GM18951 (cell line): Measurements from ENCODE around the gene OXT.
"Not testable (repeated sequence)": the region's sequence is repeated elsewhere in the genome, so short reads cannot be mapped to it uniquely, and the experiment has no call there.

Experiments
- POLR2A ChIP-seq: IDR thresholded peaks from 4 replicates; pipeline ENCODE4 v1.6.1; 2011; ENCODE audit warnings: mild to moderate bottlenecking; ENCODE audit not compliant: insufficient read length, insufficient read depth; ENCODE audit errors: extremely low read depth
- in situ Hi-C: fragments of 300-500 bp; cut with MboI; formaldehyde crosslinking; loops from one replicate; pipeline ENCODE4 v1.12.0; 2022; ENCODE audit warnings: low sequenced_read_pairs, mixed read lengths, inconsistent platforms; ENCODE audit not compliant: unreplicated experiment

OXT gene

DNA sequence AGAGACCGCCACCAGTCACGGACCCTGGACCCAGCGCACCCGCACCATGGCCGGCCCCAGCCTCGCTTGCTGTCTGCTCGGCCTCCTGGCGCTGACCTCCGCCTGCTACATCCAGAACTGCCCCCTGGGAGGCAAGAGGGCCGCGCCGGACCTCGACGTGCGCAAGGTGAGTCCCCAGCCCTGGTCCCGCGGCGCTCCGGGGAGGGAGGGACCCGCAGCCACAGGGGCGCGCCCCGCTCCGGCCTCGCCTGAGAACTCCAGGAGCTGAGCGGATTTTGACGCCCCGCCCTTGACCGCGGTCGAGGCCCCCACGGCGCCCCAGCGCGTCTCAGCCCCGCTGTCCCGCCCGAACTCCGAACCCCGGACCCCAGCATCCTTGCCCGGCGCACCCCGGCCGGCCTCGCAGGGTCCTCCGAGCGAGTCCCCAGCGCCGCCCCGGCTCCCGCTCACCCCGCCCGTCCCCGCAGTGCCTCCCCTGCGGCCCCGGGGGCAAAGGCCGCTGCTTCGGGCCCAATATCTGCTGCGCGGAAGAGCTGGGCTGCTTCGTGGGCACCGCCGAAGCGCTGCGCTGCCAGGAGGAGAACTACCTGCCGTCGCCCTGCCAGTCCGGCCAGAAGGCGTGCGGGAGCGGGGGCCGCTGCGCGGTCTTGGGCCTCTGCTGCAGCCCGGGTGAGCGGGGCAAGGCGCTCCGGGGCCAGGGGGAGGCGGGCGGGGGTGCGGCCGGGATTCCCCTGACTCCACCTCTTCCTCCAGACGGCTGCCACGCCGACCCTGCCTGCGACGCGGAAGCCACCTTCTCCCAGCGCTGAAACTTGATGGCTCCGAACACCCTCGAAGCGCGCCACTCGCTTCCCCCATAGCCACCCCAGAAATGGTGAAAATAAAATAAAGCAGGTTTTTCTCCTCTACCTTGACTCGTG is at the start of gene OXT:
OXT (plus strand) TSS at position 11 of the 920 bp plus-strand sequence; CDS start at position 47, 36 bp downstream.
- in situ Hi-C loops: loop anchor here (25.0 kb wide), 1 partner anchor 240 kb away; no protein-coding TSS in a partner anchor
- no peak for TF ChIP-seq POLR2A

DNA sequence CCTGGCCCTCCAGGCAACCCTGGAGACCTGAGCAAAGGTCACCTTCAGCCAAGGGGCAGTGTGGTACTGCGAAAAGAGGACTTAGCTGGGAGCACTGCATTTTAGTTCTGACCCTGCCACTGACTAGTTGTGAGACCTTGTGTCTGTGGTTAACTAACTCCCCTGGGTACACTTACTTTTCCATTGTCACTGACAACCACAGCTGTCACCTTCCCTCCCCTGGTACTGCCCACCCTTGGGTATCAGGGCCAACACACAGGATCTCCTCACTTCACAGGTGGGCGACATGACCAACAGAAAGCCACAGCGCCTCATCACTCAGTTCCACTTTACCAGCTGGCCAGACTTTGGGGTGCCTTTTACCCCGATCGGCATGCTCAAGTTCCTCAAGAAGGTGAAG is 49.6 kb upstream of the OXT start:
- in situ Hi-C loops: no loop called here
- no peak for TF ChIP-seq POLR2A

DNA sequence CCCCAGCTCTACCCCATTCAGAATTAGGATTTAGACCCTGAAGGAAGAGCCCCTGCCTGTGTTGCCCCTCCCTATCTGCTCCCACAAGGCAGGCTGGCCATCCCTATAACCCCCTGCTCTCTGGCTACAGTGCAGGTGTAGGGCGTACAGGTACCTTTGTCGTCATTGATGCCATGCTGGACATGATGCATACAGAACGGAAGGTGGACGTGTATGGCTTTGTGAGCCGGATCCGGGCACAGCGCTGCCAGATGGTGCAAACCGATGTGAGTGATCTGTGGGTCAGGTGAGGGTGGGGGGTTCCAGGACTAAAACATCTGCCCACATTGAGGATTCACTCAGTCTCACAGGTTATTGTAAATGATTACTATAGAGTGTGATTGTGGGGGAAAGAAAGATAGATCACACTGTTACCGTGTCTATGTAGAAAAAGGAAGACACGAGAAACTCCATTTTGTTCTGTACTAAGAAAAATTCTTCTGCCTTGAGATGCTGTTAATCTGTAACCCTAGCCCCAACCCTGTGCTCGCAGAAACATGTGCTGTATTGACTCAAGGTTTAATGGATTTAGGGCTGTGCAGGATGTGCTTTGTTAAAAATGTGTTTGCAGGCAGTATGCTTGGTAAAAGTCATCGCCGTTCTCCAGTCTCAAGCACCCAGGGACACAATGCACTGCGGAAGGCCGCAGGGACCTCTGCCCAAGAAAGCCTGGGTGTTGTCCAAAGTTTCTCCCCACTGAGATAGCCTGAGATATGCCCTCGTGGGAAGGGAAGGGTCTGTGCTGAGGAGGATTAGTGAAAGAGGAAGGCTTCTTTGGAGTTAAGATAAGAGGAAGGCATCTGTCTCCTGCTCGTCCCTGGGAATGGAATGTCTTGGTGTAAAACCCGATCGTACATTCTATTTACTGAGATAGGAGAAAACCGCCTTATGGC is 48.6 kb upstream of the OXT start:
- in situ Hi-C loops: not testable (repeated sequence)

DNA sequence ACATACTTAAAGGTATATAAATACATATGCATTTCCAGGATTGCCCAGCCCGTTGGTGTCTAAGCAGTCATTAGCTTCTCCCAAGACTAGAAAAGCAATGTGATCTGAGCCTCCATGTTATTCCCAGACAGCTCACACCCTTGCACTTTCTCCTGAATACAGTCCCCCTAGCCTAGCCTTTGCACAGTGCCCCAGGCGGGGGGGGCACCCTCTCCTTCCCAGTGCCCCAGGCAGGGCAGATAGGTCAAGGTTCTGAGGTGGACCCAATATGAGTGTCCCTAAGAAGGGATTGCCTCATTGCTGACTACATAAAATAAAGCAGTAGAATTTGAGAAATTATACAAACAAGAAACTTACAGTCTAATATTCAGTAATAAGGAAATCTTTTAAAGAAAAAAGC is 43.4 kb upstream of the OXT start:
- in situ Hi-C loops: no loop called here
- TF ChIP-seq POLR2A: no peak

DNA sequence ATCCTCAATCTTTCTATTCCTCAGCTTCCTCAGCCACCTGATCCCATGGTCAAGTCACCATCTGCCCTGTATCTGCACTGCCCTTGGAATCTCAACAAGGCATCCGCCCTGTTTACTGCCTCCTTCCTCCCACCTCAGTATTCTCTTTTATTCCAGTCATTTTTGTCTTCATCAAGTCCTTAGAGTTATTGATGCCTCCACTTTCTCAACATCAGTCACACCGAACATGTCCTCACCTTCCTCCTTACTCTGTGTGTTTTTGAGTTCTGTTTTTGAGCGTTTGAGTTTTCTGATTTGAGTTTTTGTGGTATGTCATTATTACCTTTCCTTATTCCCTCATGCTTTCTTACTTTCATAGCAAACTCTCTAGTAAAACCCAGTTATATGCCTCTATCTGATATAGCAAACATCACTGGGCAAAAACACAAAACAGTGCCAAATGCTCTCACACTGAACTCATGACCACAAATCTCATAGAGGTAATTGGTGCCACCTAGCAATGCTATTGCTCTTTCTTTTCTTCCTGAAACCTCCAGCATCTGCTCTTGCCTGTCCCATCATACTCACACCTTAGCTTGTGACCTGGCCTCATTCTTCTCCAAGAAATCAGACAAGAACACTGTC is 39.8 kb upstream of the OXT start:
- in situ Hi-C loops: no loop called here
- TF ChIP-seq POLR2A: no peak

DNA sequence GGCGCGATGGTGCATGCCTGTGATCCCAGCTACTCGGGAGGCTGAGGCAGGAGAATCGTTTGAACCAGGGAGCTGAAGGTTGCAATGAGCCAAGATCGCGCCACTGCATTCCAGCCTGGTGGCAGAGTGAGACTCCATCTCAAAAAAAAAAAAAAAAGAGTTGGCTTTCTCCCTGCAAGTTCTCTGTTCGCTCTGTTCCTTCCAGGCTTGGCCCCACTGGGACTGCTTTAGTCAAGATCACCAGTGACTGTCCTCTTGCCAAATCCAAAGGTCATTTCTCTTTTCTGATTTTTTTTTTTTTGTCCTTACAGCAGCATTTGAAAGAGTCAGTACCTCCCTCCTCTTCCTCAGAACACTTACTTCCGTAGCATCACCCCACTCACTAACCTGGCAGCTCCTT is 38.8 kb upstream of the OXT start:
- in situ Hi-C loops: no loop called here
- TF ChIP-seq POLR2A: no peak

DNA sequence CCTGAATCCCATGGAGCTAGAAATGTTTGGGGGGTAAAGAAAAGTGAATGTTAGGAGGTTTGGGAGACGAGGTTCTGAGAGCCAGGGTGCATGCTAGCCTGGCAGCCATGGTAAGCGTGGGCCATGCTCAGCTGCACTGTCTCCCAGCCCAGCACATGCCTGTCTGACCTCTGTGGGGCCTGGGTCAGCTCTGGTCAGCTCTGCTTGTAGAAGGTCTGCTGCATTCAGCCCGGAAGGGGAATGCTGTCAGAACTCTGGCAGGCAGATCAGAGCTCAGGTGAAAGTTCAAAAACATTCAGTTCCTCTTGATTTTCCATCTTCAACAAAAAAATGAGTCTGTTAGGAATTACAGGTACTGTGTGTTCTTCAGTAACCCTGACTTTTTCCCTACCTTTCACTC is 33.8 kb upstream of the OXT start:
- in situ Hi-C loops: no loop called here
- no peak for TF ChIP-seq POLR2A

DNA sequence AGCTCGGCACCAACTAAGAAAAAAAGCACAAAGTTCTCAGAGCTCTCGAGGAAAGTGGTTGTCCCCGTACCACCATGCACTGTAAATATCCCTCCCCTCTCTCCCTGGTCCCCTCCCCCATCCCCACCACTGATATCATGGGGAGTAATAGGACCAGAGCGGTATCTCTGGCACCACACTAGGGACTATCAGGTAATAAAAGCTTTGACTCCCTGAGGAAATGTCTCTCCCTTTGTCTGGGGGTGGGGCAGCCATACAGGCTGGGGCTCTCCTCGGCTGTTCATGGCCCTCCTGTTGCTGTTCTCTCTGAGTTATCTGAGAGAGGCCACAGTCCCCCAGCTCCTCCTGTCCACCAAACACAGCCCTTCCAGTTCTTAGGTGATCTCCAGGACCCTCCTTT is 33.0 kb upstream of the OXT start:
- in situ Hi-C loops: no loop called here
- no peak for TF ChIP-seq POLR2A

DNA sequence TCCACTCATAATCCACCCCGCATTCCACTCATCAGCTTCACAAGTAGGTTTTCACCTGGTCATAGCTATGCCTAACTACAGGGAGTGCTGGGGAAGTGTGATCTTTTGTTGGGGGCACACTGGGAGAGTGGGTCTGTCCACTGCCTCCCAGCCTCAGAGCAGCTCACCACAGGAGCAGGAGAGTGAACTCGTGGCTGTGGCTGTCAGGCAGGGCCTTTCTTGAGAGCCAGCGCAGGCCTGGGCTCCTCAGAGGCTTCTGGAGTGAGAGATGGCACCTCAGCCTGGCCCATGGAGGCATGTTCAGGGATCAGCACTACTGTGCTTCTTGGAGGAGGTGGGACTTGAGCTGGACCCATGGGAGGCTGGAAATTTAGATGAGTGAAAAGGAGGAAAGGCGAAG is 32.0 kb upstream of the OXT start:
- in situ Hi-C loops: no loop called here
- TF ChIP-seq POLR2A: no peak

DNA sequence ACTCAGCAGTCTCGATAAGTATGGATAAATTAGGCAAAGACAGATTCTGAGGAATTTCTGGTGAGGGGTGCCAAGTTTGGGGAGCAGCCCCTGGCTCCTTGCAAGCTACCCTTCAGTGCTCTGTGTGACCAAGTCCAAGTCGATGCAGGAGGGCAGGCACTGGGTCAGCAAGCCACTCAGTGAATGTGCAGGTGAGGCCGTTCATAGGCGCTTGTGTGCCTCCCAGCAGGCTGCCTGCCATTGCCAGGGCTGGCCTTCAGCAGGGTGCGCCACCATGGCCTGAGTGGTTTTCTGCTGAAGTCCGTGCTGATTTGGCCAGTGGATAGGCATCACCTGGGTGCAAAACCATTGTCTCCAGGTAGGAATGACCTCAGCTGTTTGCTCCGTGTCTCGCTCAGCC is 31.3 kb upstream of the OXT start:
- TF ChIP-seq POLR2A: no peak
- in situ Hi-C loops: no loop called here

DNA sequence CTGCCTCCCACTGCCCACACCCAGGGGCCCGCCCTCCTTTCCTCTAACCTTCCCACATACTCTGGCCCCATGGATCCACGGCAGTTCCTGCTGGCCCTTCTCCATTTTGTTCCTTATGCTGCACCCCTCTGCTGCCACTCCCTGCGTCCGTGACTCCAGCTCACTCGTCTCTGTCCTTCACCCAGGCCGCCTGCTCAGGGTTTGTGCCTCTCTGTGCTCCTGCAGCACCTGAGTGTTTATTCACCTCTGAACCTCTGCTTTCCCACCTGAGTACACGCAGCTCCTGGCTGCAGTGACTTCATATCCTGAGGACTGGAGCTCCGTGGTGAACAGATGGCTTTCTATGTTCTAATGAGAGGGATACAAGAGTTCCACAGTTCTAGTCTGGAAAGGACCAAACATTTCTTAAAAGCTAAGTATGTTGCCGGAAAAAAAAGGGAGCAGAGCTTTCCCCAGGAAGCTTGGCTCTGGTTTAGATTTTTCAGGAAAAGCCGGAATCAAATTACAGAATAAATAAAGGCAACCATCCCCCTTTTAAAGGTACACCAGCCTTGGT is 29.5 kb upstream of the OXT start:
- in situ Hi-C loops: no loop called here

DNA sequence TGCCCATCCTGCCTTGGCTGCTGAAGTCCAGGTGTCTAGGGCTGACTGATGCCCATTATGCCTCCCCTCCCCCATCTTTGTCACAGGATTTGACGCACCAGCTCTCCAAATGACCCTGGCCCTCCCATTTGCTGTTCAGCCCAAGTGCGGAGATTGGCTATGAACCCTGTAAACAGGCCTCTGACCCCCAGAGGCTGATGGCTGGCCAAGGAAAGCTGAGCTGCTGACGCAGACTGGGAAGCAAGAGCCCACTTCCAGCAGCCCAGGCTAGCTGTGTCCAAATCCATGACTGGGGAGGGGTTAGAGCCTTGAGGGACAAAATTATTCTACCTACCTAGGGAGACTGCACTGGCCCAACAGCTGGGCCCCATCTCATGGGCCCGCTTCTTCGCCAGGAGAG is 28.8 kb upstream of the OXT start:
- in situ Hi-C loops: no loop called here
- no peak for TF ChIP-seq POLR2A

More for the DNA sequence above, 29.5 kb upstream of the OXT start:
- no peak for TF ChIP-seq POLR2A

DNA sequence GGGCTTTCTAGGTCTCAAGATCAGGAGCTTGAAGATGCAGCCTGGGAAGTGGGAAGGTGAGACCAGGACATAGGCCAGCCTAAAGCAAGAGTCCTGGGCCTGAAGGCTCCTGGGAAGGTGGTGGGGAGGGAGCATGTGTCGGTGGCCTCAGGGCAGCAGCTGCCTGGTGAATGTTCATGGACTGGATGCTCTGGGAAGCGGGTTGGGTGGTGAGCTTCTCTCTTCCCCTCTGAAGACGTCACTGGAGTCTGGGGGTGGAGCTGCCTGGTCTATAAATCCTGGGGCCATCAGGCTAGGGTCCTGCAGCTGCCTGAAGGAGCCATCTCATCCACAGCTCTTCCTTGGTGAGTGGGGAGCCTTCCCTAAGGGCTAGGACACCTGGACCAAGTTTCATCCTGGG is 28.1 kb upstream of the OXT start, which contains the start of gene GNRH2:
GNRH2 (plus strand) TSS at position 301 of the 400 bp plus-strand sequence. CDS start 793 bp downstream, outside the sequence.
- TF ChIP-seq POLR2A: no peak
- in situ Hi-C loops: no loop called here

DNA sequence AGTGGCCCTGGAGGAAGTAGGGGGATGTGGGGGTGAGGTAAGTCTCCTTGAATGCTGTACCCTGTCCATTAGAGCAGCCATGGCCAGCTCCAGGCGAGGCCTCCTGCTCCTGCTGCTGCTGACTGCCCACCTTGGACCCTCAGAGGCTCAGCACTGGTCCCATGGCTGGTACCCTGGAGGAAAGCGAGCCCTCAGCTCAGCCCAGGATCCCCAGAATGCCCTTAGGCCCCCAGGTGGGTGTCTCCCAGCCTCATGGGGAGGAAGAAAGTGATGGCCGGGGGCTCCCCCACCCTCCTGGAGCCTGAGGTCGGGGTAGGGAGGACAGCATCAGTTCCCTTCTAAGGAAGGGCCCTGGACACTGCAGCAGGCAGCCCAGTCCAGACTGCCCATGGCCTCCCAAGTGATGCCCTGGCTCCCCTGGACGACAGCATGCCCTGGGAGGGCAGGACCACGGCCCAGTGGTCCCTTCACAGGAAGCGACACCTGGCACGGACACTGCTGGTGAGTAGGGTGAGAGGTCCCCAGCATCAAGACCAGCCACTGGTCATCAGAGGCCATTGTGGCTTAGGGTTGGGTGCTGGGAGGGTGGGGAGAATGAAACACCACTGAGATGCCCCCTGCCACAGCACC is 27.0 kb upstream of the OXT start:
- TF ChIP-seq POLR2A: no peak
- in situ Hi-C loops: no loop called here
